ENCODE results near the gene ADD2.

The ADD2 gene

GRCh38 chr2:70664525-70664924 is 103.5 kb downstream of the ADD2 start:
- DNase-seq, result no peak

DNA sequence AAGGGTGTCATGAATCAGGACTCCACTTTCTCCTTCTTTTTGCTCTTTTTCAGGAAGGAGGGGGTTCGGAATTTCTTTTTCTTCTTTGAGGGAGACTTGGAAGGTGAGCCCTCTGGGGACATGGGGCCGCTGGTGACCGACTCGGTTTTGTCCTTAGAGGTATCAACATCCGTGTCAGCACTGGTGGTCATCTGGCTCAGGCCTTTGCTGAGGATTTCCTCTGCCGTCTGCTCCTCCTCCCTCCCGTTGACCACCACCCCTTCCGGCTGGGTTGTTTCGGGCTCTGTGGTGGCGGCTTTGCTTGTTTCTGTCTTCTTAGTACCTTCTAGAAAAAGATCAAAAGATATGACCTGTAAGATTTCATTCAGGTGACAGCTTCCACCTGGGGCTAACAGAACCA is 104.6 kb downstream of the ADD2 start:
- DNase-seq, result no peak

DNA sequence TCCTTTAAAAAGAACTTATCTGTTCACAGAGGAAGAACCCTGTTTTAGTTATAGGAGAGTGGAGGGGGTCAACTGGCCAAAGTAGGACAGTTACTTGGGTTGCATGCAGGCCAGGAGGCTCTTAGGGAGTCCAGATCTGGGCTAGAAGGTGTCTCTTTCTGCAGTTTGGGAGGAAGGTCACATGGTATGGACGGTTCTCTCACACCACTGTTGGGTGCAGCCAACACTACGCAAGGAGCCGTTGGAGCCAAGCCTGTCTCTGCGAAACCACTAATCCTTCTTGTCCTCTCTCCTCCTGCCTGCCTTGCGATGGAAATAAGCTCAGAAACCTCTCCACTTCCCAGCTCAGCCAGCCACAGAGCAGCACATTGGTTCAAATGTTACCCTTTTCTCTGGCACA is 108.4 kb downstream of the ADD2 start:
- no peak for DNase-seq

GRCh38 chr2:70658476-70658875 is 109.5 kb downstream of the ADD2 start:
- no peak for DNase-seq

DNA sequence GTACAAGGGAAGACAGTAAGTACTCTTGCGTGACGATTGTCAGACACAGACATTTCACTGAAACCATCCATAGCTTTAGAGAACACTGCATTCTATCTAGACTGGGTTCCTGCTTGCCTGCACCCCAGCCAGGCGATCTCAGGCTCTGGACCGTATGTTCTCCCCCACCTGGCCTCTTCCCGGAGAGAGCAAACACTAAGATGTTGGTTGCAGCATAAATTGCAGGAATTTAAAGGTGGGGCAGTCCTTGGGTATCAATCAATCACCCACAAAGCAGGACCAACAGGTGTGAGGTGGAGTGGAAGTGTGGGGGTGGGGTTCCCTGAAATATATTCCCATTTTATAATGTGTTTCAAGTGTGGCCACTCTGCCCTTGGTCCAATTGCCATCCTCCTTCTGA is 110.8 kb downstream of the ADD2 start:
- peak; percentile 10 for DNase-seq

DNA sequence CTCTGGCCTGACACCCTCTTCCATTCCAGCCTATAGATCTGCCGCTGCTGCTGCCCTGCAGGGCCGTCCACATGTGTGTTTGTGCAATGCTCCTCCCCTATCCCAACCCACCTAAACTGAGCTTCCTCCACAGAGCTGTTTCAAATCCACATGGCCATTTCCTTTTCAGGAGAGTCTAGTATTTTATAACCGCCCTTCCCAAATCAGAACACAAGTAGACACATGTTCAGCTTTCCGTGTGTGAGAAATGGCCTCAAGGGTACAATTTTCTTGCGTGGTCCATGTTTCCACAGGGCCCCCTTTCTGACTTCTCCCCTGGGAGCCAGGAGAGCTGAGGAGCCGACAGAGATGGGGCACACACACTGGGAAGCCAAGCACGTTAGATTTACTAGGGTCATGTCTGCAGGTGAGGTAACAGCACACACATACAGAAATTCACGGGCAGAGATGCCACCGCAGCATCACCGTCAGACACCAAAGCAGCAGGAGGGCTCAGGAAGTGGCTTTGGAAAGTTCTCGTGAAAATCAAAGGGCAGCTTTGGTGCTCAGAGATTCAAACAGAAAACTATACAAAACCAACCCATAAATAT is 111.5 kb downstream of the ADD2 start:
- no peak for DNase-seq

DNA sequence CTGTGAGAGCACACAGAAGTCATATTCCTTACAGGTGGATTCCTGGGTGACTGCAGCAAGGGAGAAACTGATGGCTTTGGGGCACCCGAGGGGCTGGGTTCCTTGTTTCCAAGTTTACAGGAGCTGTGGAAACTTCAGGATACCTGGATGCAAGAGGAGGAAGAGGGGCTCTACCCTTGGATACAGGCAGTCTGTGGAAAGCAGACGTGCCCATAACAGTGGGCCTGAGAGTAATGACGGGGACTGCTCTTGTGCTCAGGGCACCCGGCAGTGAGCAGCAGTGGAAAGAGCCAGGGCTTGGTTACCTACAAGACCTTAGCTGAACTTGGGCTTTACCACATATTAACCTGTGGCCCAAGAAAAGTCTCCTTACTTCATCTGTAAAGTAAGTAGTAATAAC is 112.2 kb downstream of the ADD2 start:
- no peak for DNase-seq

- DNase-seq, result peak; percentile 37
These were observed 112.8 kb downstream of the ADD2 start for GRCh38 chr2:70655211-70655610.

DNA sequence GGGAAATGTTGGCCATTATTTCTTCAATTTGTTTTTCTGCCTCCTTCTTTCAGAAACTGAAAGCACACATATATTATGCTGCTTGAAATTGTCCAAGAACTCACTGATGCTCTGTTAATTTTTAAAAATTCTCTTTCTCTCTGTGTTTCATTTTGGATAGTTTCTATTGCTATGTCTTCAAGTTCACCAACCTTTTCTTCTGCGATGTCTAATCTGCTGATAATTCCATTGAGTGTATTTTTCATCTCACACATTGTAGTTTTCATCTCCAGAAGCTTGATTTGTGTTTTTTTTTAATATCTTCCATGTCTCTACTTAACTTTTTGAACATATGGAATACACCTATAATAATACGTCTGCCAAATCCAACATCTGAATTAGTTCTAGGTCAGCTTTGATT is 116.3 kb downstream of the ADD2 start:
- DNase-seq, result no peak

DNA sequence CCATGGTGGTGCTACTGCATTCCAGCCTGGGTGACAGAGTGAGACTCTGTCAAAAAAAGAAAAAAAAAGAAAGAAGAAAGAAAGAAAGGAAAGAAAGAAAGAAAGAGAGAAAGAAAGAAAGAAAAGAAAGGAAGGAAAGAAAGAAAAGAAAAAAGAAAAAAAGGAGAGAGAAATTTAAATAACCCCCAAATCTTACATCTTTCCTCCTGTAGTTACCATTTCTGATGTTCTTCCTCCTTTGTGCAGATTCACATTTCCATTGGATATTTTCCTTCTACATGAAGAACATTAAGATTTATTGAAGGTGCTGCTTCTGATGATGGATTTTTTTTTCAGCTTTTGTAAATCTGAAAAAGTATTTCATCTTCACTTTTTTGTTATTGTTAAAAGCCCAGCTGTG is 117.0 kb downstream of the ADD2 start:
- DNase-seq, result no peak

- no peak for DNase-seq
These were observed 119.0 kb downstream of the ADD2 start for GRCh38 chr2:70648961-70649360.

DNA sequence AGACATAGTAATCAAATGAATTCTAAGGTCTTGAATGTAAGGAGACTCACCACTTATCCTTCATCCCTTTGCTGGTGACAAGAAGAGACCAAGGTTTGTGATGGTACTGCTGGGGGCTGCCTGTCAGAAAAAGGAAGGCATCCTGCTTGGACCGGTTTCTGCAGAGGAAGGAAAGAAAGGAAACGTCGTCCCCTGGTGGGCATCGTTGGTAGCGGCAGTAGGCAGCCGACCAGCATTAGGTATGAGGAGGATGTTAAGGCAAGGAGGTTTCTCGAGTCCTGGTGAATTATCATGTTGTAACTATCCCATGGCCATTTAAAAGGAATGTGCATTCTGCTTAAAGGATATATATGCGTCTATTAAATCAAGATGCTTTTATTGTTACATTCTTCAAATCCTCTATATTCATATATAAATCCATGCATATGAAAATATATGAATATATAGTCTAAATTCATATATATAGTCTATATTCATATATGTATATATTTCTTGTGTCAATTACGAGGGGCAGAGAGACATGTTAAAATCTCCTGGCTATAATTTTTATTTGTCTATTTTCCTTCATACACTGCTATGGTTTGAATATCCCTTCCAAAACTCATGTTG is 120.0 kb downstream of the ADD2 start:
- DNase-seq, result peak; percentile 59

DNA sequence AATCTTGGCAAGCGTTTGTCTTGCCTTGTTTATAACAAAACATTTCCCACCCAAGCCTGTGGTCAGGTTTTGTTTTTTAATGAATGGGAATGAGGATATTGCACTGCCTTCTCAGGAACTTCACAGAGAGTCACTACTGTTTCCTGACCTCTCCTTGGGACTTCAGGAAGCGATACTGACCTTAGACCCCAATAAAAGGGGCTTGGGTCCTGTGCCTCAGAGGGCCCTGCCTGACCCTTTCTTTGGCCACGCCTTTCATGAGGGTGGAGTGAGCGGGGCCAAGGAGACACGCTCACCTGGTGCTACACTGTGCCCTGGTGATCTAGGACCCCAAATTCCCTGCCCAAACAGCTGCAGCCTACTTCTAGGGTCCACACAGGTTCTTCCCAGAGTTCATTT is 121.6 kb downstream of the ADD2 start:
- no peak for DNase-seq

- DNase-seq, result peak; percentile 14
These were observed 122.1 kb downstream of the ADD2 start for GRCh38 chr2:70645733-70646419.

DNA sequence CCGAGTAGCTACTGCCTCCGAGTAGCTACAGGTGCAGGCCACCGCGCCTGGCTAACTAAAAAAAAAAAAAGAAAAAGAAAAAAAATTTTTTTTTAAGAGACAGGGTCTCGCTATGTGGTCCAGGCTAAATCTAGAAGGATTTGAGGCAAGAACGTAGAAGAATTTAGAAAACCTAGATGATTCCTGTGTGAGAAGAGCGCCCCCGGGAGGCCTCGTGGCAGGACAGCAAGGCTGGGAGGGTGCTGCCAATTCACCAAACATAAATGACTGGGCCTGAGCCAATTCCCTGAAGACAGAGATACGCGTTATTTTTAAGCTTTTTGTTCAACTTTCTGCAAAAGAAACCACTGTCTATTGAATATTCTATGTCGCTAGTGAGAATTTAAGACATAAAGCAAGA is 124.3 kb downstream of the ADD2 start:
- DNase-seq, result peak; percentile 36

- no peak for DNase-seq
These were observed 126.7 kb downstream of the ADD2 start for GRCh38 chr2:70641263-70641784.

DNA sequence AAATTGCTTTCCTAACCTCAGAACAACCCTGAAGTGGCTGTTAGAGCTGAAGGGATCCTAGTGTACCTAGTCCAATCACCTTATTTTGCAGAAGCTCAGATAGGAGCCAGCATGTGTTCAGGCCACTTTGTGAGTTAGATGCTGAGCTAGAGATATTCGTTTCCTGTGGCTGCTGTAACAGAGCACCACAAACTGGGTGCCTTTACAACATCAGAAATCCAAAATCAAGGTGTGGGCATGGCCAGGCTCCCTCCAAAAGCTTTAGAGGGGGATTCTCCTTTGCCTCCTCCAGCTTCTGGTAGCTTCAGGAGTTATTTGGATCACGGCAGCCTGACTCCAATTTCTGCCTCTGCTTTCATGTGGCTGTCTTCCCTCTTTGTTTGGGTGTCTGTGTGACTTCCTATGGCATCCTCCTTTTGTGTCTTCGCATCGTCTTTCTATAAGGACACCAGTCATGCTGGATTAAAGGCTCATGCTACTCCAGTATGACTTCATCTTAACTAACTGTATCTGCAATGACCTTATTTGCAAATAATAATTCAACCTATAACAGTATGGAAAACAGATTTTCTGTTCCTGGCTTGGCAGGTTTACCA is 128.1 kb downstream of the ADD2 start:
- DNase-seq, result no peak

GRCh38 chr2:70638561-70638960 is 129.4 kb downstream of the ADD2 start:
- DNase-seq, result no peak

- DNase-seq, result no peak
These were observed 134.5 kb downstream of the ADD2 start for GRCh38 chr2:70633508-70633907.

- DNase-seq, result no peak
These were observed 135.0 kb downstream of the ADD2 start for GRCh38 chr2:70632966-70633365.

GRCh38 chr2:70632388-70632787 is 135.6 kb downstream of the ADD2 start:
- DNase-seq, result no peak

- DNase-seq, result no peak
These were observed 137.2 kb downstream of the ADD2 start for GRCh38 chr2:70630761-70631160.

DNA sequence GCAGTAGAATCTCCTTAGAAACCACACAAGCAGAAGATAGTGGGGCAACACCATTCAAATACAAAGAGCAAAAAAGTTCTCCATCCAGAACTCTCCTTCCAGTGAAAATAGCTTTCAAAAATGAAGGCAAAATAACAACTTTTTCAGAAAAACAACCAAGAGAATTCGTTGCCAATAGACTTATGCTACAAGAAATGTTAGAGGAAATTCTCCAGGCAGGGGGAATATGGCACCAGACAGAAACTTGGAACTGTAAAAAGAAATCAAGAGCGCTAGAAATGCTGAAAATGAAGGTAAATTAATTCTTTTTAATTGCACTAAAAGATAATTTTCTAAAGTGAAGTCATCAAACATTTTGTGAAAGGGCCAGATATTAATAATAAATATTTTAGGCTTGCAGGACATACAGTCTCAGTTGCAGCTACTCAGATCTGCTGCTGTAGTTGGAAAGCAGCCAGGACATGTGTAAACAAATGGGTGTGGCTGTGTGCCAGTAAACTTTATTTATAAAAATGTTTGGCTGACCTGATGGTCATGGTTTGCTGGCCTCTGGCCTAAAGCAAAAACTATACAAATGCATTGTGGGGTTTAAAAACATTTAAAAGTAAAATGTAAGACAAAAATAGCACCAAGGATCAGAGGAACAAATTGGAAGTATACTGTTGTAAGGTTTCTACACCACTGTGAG is 140.6 kb downstream of the ADD2 start:
- DNase-seq, result peak; percentile 42

Data from NCI-H69 (cell line).